Peyer's patch (tissue), 4 donors: ENCODE measurements around the gene CCPG1. TPM values are rescaled to one million over a fixed set of nuclear protein-coding genes. Genes with fewer than 3 reads are reported as not detected.
"Not testable (repeated sequence)": the region's sequence is repeated elsewhere in the genome, so short reads cannot be mapped to it uniquely, and the experiment has no call there.

ENCODE experiments used
- DNase-seq, 3 donors: peaks; one replicate each; pipeline ENCODE4 v3.0.0-alpha.2; 2017 to 2019
- H3K27ac ChIP-seq, 4 donors: fragments of 200-600 bp; sonication (generic); one replicate each; pipeline ENCODE4 v1.5.1; 2016 to 2019
- H3K27me3 ChIP-seq, 2 donors: fragments of 200-600 bp; sonication (generic); one replicate each; pipeline ENCODE4 v1.5.1; 2019
- H3K36me3 ChIP-seq, 3 donors: fragments of 200-600 bp; sonication (generic); one replicate each; pipeline ENCODE4 v1.5.1; 2016 to 2019
- H3K4me1 ChIP-seq, 4 donors: fragments of 200-600 bp; sonication (generic); one replicate each; pipeline ENCODE4 v1.5.1; 2016 to 2019
- H3K4me3 ChIP-seq, 4 donors: fragments of 200-600 bp; sonication (generic); 1 replicate in 3 of 4; 2 replicates in 1 of 4; pipeline ENCODE4 v1.5.1; 2016 to 2019; ENCODE audit warnings: mild to moderate bottlenecking in 1 of 4
- H3K9me3 ChIP-seq, 4 donors: fragments of 200-600 bp; sonication (generic); one replicate each; pipeline ENCODE4 v1.5.1; 2016 to 2019; ENCODE audit warnings: mild to moderate bottlenecking in 1 of 4
- POLR2A ChIP-seq, 2 donors: fragments of 450-650 bp; IDR thresholded peaks; one replicate each; pipeline ENCODE4 v1.5.1; 2017; ENCODE audit warnings: antibody characterized with exemption in 2 of 2, mild to moderate bottlenecking in 2 of 2, moderate library complexity in 2 of 2
- total RNA-seq, 4 donors: library from RNA; depleted of rRNA; stranded (reverse); fragments of >200 nt; gene quantifications; one replicate each; pipeline ENCODE4 v1.1.0, GENCODE V29; 2016
- TF ChIP-seq, protein P1 (sequence below), 6 experiments: fragments of 450-650 bp in 4 of 6; fragments of 200-600 bp in 2 of 6; sonication (generic) in 1 of 6; IDR thresholded peaks; one replicate each; pipeline ENCODE4 v1.5.1; 2017 to 2019; ENCODE audit warnings: antibody characterized with exemption in 6 of 6, mild to moderate bottlenecking in 3 of 6, moderate library complexity in 1 of 6

The CCPG1 gene, protein sequence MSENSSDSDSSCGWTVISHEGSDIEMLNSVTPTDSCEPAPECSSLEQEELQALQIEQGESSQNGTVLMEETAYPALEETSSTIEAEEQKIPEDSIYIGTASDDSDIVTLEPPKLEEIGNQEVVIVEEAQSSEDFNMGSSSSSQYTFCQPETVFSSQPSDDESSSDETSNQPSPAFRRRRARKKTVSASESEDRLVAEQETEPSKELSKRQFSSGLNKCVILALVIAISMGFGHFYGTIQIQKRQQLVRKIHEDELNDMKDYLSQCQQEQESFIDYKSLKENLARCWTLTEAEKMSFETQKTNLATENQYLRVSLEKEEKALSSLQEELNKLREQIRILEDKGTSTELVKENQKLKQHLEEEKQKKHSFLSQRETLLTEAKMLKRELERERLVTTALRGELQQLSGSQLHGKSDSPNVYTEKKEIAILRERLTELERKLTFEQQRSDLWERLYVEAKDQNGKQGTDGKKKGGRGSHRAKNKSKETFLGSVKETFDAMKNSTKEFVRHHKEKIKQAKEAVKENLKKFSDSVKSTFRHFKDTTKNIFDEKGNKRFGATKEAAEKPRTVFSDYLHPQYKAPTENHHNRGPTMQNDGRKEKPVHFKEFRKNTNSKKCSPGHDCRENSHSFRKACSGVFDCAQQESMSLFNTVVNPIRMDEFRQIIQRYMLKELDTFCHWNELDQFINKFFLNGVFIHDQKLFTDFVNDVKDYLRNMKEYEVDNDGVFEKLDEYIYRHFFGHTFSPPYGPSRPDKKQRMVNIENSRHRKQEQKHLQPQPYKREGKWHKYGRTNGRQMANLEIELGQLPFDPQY
- total RNA-seq: 10 to 100 TPM; 24.8 to 36.3 (median 29.5) TPM

GRCh38 chr15:55408012-55408928, at the start of gene CCPG1, which contains the start of gene PIERCE2:
Gene CCPG1, minus strand, starts transcription at chr15:55408359. Its CDS starts 18,935 bp downstream, at chr15:55389424.
Gene PIERCE2, plus strand, starts transcription at chr15:55408495. Its CDS starts 274 bp downstream, at chr15:55408769.
- Histone ChIP-seq H3K4me3 (peak within 1 kb of the TSS; percentile 60 to 79 (median 70)), H3K4me1 (peaks cover 0 to 36% (median 0%) of the 10 kb centered on the region in 4 donors), H3K36me3 (no peaks in the 10 kb centered on the region), H3K27ac (peak within 1 kb of the TSS; percentile 81 to 91 (median 87)), H3K27me3 (no peaks in the 10 kb centered on the region), H3K9me3 (no peaks in the 10 kb centered on the region)
- TF ChIP-seq, protein P1, sequence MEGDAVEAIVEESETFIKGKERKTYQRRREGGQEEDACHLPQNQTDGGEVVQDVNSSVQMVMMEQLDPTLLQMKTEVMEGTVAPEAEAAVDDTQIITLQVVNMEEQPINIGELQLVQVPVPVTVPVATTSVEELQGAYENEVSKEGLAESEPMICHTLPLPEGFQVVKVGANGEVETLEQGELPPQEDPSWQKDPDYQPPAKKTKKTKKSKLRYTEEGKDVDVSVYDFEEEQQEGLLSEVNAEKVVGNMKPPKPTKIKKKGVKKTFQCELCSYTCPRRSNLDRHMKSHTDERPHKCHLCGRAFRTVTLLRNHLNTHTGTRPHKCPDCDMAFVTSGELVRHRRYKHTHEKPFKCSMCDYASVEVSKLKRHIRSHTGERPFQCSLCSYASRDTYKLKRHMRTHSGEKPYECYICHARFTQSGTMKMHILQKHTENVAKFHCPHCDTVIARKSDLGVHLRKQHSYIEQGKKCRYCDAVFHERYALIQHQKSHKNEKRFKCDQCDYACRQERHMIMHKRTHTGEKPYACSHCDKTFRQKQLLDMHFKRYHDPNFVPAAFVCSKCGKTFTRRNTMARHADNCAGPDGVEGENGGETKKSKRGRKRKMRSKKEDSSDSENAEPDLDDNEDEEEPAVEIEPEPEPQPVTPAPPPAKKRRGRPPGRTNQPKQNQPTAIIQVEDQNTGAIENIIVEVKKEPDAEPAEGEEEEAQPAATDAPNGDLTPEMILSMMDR (IDR thresholded peaks at IDR 0.05): peak; percentile 86 to 97 (median 93)
- TF ChIP-seq POLR2A (IDR thresholded peaks at IDR 0.05): peak; percentile 82 to 83
- DNase-seq: peak; percentile 86 to 96 (median 94)

- DNase-seq: no peak
- no peak overlapping the region for H3K27ac ChIP-seq
- no peaks in the 10 kb centered on the region for H3K9me3 ChIP-seq
- no peaks in the 10 kb centered on the region for H3K27me3 ChIP-seq
- no peak overlapping the region for H3K4me3 ChIP-seq
- TF ChIP-seq POLR2A (IDR thresholded peaks at IDR 0.05): no peak
- TF ChIP-seq, protein P1 (IDR thresholded peaks at IDR 0.05): no peak
- H3K4me1 ChIP-seq: no peaks in the 10 kb centered on the region
- no peaks in the 10 kb centered on the region for H3K36me3 ChIP-seq
Measured at GRCh38 chr15:55457401-55458022, 49.4 kb upstream of the CCPG1 start.

DNA sequence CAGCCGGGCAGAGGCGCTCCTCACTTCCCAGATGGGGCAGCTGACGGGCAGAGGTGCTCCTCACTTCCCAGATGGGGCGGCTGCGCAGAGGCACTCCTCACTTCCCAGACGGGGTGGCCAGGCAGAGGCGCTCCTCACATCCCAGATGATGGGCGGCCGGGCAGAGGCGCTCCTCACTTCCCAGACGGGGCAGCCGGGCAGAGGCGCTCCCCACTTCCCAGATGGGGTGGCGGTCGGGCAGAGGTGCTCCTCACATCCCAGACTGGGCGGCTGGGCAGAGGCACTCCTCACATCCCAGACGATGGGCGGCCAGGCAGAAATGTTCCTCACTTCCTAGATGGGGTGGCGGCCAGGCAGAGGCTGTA, 38.9 kb upstream of the CCPG1 start:
- not testable (repeated sequence) for H3K4me3 ChIP-seq, H3K27me3 ChIP-seq, H3K27ac ChIP-seq, H3K4me1 ChIP-seq, H3K36me3 ChIP-seq, H3K9me3 ChIP-seq, DNase-seq

DNA sequence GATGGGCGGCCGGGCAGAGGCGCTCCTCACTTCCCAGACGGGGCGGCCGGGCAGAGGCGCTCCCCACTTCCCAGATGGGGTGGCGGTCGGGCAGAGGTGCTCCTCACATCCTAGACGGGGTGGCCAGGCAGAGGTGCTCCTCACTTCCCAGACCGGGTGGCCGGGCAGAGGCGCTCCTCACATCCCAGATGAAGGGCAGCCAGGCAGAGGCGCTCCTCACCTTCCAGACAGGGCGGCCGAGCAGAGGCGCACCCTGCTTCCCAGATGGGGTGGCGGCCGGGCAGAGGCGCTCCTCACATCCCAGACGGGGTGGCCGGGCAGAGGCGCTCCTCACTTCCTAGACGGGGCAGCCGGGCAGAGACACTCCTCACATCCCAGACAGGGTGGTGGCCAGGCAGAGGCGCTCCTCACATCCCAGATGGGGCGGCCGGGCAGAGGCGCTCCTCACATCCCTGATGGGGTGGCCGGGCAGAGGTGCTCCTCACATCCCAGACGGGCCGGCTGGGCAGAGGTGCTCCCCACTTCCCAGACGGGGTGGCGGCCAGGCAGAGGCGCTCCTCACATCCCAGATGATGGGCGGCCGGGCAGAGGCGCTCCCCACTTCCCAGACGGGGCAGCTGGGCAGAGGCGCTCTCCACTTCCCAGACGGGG, 38.3 kb upstream of the CCPG1 start:
- H3K27ac ChIP-seq, H3K4me3 ChIP-seq, H3K27me3 ChIP-seq, DNase-seq, H3K4me1 ChIP-seq, H3K36me3 ChIP-seq, H3K9me3 ChIP-seq: not testable (repeated sequence)

DNA sequence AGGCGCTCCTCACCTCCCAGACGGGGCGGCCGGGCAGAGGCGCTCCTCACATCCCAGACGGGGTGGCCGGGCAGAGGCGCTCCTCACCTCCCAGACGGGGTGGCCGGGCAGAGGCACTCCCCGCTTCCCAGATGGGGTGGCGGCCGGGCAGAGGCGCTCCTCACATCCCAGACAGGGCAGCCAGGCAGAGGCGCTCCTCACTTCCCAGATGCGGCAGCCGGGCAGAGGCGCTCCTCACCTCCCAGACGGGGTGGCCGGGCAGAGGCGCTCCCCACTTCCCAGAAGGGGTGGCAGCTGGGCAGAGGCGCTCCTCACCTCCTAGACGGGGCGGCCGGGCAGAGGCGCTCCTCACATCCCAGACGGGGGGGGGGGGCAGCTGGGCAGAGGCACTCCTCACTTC, 37.8 kb upstream of the CCPG1 start:
- H3K36me3 ChIP-seq, DNase-seq, H3K4me1 ChIP-seq, H3K4me3 ChIP-seq, H3K9me3 ChIP-seq, H3K27ac ChIP-seq, H3K27me3 ChIP-seq: not testable (repeated sequence)

GRCh38 chr15:55443141-55443540, 35.0 kb upstream of the CCPG1 start:
- H3K36me3 ChIP-seq, H3K9me3 ChIP-seq, H3K27me3 ChIP-seq, H3K27ac ChIP-seq, H3K4me1 ChIP-seq, DNase-seq, H3K4me3 ChIP-seq: not testable (repeated sequence)
